LNCAP (cell line): ENCODE measurements around the gene CCSER1.

Source experiments
- TF ChIP-seq, protein P1 (sequence below): fragments of 450-650 bp; IDR thresholded peaks from 2 replicates; pipeline ENCODE4 v1.5.1; 2017; ENCODE audit warnings: mild to moderate bottlenecking

Gene CCSER1

DNA sequence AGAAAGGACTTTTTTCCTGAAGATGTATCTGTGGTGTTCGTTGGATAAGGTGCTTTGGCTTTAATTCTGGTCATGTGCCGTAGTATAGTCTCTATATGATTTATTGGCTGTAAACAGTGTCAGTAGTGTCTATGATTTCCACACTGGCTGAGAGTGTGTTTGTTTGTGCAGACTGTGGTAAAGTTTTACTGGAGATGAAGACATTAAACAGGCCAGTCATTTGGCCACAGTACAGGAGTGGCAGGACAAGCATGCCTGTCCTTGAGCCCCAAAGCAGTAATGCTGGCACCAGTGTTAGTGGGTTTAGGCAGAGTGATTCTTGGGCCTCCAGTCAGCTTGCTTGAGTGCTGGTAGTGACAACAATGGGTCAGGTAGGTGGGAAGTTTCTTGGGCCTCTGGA is 1152.7 kb downstream of the CCSER1 start:
- TF ChIP-seq, protein P1, sequence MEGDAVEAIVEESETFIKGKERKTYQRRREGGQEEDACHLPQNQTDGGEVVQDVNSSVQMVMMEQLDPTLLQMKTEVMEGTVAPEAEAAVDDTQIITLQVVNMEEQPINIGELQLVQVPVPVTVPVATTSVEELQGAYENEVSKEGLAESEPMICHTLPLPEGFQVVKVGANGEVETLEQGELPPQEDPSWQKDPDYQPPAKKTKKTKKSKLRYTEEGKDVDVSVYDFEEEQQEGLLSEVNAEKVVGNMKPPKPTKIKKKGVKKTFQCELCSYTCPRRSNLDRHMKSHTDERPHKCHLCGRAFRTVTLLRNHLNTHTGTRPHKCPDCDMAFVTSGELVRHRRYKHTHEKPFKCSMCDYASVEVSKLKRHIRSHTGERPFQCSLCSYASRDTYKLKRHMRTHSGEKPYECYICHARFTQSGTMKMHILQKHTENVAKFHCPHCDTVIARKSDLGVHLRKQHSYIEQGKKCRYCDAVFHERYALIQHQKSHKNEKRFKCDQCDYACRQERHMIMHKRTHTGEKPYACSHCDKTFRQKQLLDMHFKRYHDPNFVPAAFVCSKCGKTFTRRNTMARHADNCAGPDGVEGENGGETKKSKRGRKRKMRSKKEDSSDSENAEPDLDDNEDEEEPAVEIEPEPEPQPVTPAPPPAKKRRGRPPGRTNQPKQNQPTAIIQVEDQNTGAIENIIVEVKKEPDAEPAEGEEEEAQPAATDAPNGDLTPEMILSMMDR, result no peak

DNA sequence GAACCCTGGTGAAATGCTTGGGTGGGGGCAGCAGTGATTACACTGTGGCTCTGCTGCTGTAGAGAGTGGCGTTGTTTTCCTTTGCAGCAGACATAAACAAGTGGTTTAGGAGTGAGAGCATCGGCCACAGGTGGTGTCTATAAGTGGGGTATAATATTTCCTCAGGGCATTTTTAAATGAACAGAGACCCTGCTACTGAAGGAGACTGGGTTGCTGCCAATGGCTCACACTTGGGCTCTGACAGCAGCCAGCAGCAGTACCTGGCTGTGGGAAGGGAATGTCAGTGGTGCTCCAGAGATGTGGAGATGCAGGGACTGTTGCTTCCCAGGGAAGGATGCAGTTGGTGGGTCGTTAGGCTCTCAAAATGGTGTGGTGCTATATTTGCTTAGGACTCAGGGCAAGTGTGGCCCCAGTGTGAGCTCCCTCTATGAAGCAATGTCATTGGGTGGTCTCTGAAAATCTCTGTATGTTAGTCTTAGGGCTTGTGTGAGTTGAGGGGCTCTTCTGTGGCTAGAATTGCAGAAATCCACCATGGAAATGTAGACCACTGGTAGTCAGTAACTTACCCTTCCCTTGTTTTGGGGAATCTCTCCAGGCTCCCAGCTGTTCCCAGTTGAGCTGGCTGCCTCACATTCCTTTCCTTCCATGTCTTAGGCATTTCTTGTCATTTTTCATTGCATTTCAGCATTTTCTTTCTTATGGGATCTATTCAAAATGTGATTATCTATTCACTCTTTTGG is 1153.5 kb downstream of the CCSER1 start:
- TF ChIP-seq, protein P1, result no peak

DNA sequence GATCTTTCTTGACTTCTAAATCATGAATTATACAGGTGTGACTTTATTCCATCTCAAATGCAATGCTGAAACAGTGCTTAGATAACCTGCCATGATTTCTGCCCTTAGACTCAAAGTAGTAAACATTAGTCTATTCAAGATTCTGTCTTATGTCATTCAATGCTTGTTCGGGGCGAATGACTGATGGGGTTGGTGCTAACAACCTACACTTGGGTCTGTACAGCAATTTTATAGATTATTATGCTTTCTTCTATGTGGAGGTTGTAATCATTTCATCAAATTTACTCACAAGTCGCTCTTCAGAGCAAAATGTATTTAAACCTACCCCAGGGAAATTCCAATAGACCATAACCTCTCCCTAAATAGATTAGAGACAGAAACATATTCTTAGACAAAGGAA is 1155.0 kb downstream of the CCSER1 start:
- TF ChIP-seq, protein P1, result no peak

DNA sequence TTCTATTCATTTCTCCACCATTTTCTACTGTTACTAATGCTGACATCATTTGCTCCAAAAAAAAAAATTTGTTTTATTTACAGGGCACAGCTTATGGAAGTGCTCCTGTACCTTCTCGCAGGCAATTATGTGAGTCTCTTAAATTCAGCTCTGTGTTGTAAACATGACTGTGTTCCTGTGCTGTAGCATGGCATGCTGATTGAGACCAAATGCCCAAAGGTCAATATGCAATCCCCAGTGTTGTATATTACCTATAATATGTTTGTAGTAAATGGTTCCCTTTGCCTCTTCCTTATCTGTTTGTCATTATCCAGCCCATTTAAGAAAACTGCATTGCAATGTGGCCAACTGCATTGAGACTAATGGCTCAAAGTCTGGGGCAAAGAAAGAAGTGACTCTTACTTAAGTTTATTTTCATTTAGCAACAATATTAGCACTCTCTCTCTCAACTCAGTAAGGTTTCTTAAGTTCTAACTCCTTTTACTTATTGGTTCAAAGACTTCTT is 1156.6 kb downstream of the CCSER1 start:
- TF ChIP-seq, protein P1, result no peak

DNA sequence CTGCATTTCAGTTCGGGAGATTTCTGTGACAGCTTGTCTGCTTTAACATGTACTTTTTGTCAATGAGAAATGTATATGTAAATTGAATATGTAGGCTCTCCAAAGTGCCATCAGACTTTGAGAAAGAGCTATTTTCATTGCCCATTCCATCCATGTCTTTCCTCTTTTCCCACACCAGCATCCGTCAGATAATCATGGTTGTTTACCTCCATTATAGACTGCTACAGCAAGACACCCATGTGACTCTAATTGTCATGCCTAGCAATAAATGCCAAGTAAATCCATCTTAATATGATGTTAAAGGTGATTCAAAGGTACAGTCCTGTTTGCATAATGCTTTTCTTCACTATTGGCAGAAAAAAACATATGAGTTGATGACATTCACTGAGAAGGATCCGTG is 1157.3 kb downstream of the CCSER1 start:
- TF ChIP-seq, protein P1, result no peak

DNA sequence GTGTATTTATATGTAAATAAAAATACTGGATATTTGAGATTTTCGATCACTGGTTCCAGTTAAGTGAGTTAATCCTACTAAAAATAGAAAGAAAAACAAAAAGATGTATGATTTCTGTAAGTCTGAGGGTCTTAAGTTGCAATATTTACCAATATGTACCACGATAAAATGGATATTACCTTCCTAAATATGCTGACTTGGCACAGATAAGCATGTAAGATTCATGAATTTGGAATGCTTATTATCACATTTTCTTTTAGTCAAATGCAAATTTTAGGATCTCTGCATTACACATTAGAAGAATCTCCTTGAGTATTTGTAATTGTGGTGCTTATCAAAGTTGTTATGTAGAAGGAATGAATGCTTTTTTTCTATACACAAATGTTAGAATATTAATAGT is 1158.3 kb downstream of the CCSER1 start:
- TF ChIP-seq, protein P1, result no peak

DNA sequence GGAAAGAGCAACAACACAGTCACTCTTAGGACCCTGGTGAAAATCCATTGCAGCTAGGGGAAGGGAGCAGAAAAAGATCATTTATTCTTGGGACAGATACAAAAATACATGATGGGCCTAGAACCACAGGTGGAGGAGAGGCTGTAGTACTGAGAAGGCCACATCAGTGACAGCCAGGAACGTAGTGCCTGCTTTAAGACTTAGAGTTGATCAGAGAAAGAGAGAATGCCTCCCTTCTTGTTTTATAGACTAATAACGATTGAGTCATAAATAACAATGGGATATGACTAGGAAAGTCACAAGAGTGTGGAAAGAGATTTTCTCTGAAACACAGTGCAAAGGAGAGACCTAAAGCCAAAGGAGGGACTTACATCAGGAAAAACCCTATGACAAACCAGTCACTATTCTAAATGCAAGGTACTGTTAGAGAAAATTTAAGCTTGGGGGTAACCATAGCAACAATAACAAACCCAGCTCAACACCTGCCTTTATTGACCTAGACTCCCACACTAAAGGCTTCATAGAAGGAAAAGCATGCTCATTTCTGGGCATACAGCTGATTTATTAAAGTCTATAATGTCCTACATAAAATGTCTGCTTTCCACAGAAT is 1161.6 kb downstream of the CCSER1 start:
- TF ChIP-seq, protein P1, result no peak
